Measurements from ENCODE around the gene ATP7B. TPM values are rescaled to one million over a fixed set of nuclear protein-coding genes. Genes with fewer than 3 reads are reported as not detected.

The ATP7B gene
- total and polyA plus RNA-seq, 7 donors, result 0.60 to 8.1 (median 5.0) TPM

DNA sequence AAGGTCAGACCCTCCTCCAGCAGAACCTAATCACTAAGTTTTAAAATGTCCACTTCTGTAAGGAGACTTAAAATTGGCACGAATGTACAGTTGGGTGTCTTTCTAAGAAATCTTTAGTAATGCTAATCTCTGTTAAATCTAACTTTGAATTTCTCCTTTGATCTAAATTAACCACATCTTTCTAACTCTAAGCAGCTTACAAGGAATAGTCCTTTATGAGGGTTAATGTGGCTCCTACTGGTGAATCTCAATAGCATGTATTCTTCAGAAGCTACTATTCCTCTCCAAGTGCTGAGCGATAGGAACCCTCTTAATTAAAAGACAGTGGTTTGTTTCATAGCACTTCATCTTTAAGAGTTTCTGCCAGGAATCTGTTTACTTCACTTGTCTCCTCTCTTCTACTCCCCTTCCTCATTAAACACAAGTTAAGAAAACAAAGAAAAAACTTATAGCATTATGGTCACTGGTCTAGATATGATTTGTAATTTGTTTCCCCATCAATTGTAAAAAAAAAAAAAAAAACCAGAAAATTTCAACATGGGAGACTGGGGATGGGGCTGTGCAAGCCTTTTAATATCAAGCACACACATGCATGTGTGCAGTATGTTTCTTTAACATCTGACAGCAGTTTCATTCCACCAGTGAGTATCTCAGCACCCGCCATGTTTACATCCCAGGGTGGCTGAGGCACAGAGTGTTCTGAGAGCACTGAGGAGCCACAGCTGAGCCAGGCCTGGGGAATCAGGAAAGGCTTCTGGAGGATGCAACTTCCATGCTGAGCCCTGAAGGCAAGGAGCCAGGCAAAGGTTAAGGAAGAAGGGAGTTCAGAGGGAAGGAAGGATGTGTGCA lies 57.7 kb downstream of the ATP7B start:
- 85 to 92% methylated on average over 3 of the region's 3 CpGs for WGBS, 2 donors
- Histone ChIP-seq H3K4me3 (no peak overlapping the region), H3K27me3 (no peaks in the 10 kb centered on the region), H3K4me1 (no peaks in the 10 kb centered on the region), H3K9me3 (no peaks in the 10 kb centered on the region), H3K27ac (no peak overlapping the region), H3K36me3 (peaks cover 0 to 8% (median 0%) of the 10 kb centered on the region in 4 donors)
- DNase-seq, result no peak
- TF ChIP-seq POLR2AphosphoS5 (IDR thresholded peaks at IDR 0.05) (no peak), EP300 (IDR thresholded peaks at IDR 0.05) (no peak), POLR2A (IDR thresholded peaks at IDR 0.05) (no peak)
- TF ChIP-seq, protein P1, sequence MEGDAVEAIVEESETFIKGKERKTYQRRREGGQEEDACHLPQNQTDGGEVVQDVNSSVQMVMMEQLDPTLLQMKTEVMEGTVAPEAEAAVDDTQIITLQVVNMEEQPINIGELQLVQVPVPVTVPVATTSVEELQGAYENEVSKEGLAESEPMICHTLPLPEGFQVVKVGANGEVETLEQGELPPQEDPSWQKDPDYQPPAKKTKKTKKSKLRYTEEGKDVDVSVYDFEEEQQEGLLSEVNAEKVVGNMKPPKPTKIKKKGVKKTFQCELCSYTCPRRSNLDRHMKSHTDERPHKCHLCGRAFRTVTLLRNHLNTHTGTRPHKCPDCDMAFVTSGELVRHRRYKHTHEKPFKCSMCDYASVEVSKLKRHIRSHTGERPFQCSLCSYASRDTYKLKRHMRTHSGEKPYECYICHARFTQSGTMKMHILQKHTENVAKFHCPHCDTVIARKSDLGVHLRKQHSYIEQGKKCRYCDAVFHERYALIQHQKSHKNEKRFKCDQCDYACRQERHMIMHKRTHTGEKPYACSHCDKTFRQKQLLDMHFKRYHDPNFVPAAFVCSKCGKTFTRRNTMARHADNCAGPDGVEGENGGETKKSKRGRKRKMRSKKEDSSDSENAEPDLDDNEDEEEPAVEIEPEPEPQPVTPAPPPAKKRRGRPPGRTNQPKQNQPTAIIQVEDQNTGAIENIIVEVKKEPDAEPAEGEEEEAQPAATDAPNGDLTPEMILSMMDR (IDR thresholded peaks at IDR 0.05), result no peak
- intact Hi-C loops (cut with DNase I), result no loop called here

DNA sequence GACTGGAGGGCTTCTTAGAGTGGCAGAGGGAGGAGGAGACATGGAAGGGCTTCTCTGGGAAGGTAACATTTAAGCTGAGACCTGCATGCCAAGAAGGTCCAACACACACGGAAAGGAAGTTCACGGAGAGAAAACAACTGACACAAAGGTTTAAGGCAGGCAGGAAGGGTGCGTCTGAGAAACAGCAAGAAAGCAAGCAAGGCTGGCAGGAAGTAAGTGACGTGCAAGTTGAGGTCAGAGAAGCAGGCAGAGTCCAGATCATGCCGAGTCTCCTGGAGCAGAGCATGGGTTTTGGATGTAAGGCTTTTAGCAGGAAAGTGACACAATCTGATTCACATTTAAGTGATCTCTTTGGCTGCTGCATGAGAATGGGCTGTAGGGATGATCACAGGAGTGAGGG lies 60.5 kb downstream of the ATP7B start:
- WGBS, 2 donors, result 72 to 93% methylated on average over 5 of the region's 5 CpGs
- H3K27me3 ChIP-seq, result no peaks in the 10 kb centered on the region
- peaks cover 0 to 6% (median 0%) of the 10 kb centered on the region in 4 donors for H3K36me3 ChIP-seq
- no peaks in the 10 kb centered on the region for H3K4me1 ChIP-seq
- no peak for TF ChIP-seq EP300 (IDR thresholded peaks at IDR 0.05)
- no peak for TF ChIP-seq POLR2A (IDR thresholded peaks at IDR 0.05)
- TF ChIP-seq POLR2AphosphoS5 (IDR thresholded peaks at IDR 0.05), result no peak
- TF ChIP-seq, protein P1 (IDR thresholded peaks at IDR 0.05), result no peak
- DNase-seq, result no peak
- no peak overlapping the region for H3K27ac ChIP-seq
- H3K4me3 ChIP-seq, result no peak overlapping the region
- no peaks in the 10 kb centered on the region for H3K9me3 ChIP-seq
- intact Hi-C loops (cut with DNase I), result no loop called here

DNA sequence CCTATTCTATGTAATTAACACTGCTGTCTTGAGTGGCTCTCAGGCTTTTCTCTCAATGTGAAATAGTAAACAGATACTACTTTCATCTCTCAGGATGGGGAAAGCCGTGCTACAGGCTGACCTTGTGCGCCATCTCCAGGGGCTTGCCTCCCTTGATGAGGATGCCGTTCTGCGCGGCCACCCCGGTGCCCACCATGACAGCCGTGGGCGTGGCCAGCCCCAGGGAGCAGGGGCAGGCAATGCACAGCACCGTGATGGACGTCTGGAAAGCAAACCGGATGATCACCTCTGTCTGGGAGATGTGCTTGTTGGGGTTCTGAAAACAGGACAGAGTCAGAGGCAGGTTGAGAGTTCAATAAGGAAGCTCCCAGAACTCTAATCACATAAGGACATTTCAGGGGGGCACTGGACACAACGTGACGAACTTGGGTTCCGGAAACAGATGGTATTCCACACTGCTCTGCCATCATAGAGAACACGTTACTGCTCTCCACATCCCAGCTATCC lies 65.0 kb downstream of the ATP7B start:
- TF ChIP-seq, protein P1 (IDR thresholded peaks at IDR 0.05), result no peak
- TF ChIP-seq POLR2AphosphoS5 (IDR thresholded peaks at IDR 0.05) (no peak), EP300 (IDR thresholded peaks at IDR 0.05) (no peak), POLR2A (IDR thresholded peaks at IDR 0.05) (no peak)
- no peak overlapping the region for H3K4me3 ChIP-seq
- intact Hi-C loops (cut with DNase I), result no loop called here
- no peaks in the 10 kb centered on the region for H3K27me3 ChIP-seq
- H3K27ac ChIP-seq, result no peak overlapping the region
- no peaks in the 10 kb centered on the region for H3K9me3 ChIP-seq
- no peaks in the 10 kb centered on the region for H3K4me1 ChIP-seq
- 90 to 91% methylated on average over 15 of the region's 15 CpGs for WGBS, 2 donors
- peaks cover 0 to 29% (median 0%) of the 10 kb centered on the region in 4 donors for H3K36me3 ChIP-seq
- DNase-seq, result no peak

DNA sequence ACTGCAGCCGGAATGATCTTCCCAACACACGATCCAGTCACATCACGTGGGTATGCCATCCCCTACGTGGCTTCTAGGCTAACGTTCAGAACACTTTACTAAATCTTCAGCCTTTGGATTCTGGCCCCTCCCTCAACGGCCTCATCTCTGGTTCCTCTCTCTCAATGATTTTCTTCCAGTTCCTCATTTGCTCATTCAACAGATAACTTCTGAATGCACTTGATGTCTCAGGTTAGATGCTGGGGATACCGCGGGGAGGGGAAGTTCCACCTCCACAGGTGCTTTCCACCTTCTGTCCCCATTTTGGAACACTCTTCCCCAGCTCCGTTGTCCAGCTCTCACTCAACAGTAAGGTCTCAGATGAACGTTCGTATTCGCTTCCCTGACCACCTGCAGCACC lies 66.1 kb downstream of the ATP7B start:
- TF ChIP-seq, protein P1 (IDR thresholded peaks at IDR 0.05), result no peak
- TF ChIP-seq POLR2AphosphoS5 (IDR thresholded peaks at IDR 0.05) (no peak), EP300 (IDR thresholded peaks at IDR 0.05) (no peak), POLR2A (IDR thresholded peaks at IDR 0.05) (no peak)
- Histone ChIP-seq H3K4me3 (no peak overlapping the region), H3K36me3 (peaks cover 0 to 38% (median 0%) of the 10 kb centered on the region in 4 donors), H3K27me3 (no peaks in the 10 kb centered on the region), H3K4me1 (no peaks in the 10 kb centered on the region), H3K9me3 (no peaks in the 10 kb centered on the region), H3K27ac (no peak overlapping the region)
- intact Hi-C loops (cut with DNase I), result no loop called here
- 79 to 88% methylated on average over 12 of the region's 12 CpGs for WGBS, 2 donors
- no peak for DNase-seq
